Testis (tissue), 2 donors: ENCODE results near the gene LIMA1.

Source experiments
- CTCF ChIP-seq, 3 experiments: fragments of 450-650 bp in 2 of 3; fragments of 200-600 bp in 1 of 3; sonication (generic) in 1 of 3; IDR thresholded peaks; one replicate each; pipeline ENCODE4 v1.5.1; 2016 to 2019; ENCODE audit warnings: antibody characterized with exemption in 3 of 3, mild to moderate bottlenecking in 2 of 3, moderate library complexity in 1 of 3
- POLR2A ChIP-seq: fragments of 450-650 bp; IDR thresholded peaks from one replicate; pipeline ENCODE4 v1.6.1; 2017; ENCODE audit warnings: antibody characterized with exemption, mild to moderate bottlenecking, moderate library complexity

GRCh38 chr12:50218386-50218785 is 64.9 kb downstream of the LIMA1 start:
- TF ChIP-seq CTCF (IDR thresholded peaks at IDR 0.05) (no peak), POLR2A (no peak)
